RWPE2 (cell line): Measurements from ENCODE around the gene C2CD4B.

Source experiments
- ATAC-seq: fragments of 200-7000 bp; cut with Tn5 transposase; 3 replicates; pipeline ENCODE4 v1.9.1; 2021; ENCODE audit warnings: low read depth
- DNase-seq: peaks from one replicate; pipeline ENCODE4 v3.0.0-alpha.2; 2020; ENCODE audit warnings: low spot score
- H3K27ac ChIP-seq: fragments of 450-650 bp; 2 replicates; pipeline ENCODE4 v1.5.1; 2017; ENCODE audit warnings: mild to moderate bottlenecking; ENCODE audit not compliant: poor library complexity, severe bottlenecking
- H3K27me3 ChIP-seq: fragments of 250-450 bp; sonication (Bioruptor Pico); 2 replicates; pipeline ENCODE4 v1.5.1; 2021; ENCODE audit warnings: mild to moderate bottlenecking, moderate library complexity; ENCODE audit not compliant: insufficient read depth, poor library complexity, severe bottlenecking
- H3K36me3 ChIP-seq: fragments of 250-450 bp; sonication (Bioruptor Pico); 2 replicates; pipeline ENCODE4 v1.5.1; 2020; ENCODE audit warnings: low read depth, mild to moderate bottlenecking, moderate library complexity
- H3K4me1 ChIP-seq: fragments of 250-450 bp; sonication (Bioruptor Pico); 2 replicates; pipeline ENCODE4 v1.5.1; 2021; ENCODE audit warnings: mild to moderate bottlenecking, moderate library complexity; ENCODE audit not compliant: insufficient read depth, poor library complexity, severe bottlenecking
- H3K4me3 ChIP-seq: fragments of 250-450 bp; sonication (Bioruptor Pico); 2 replicates; pipeline ENCODE4 v1.5.1; 2021; ENCODE audit warnings: mild to moderate bottlenecking, moderate library complexity; ENCODE audit not compliant: severe bottlenecking
- H3K9me3 ChIP-seq: fragments of 250-450 bp; sonication (Bioruptor Pico); 2 replicates; pipeline ENCODE4 v1.5.1; 2021; ENCODE audit warnings: mild to moderate bottlenecking, moderate library complexity; ENCODE audit not compliant: severe bottlenecking
- CTCF ChIP-seq: fragments of 450-650 bp; IDR thresholded peaks from one replicate; pipeline ENCODE4 v1.5.1; 2017; ENCODE audit warnings: mild to moderate bottlenecking, moderate library complexity; ENCODE audit not compliant: poor library complexity, severe bottlenecking

The C2CD4B gene

GRCh38 chr15:62208884-62209283 is 43.8 kb upstream of the C2CD4B start:
- H3K27me3 ChIP-seq: no peaks in the 10 kb centered on the region
- ATAC-seq (no peak), DNase-seq (no peak)
- H3K27ac ChIP-seq: no peak overlapping the region
- H3K9me3 ChIP-seq: no peaks in the 10 kb centered on the region
- peaks cover 12% of the 10 kb centered on the region for H3K4me1 ChIP-seq
- no peak for TF ChIP-seq CTCF
- no peak overlapping the region for H3K4me3 ChIP-seq
- H3K36me3 ChIP-seq: no peaks in the 10 kb centered on the region

DNA sequence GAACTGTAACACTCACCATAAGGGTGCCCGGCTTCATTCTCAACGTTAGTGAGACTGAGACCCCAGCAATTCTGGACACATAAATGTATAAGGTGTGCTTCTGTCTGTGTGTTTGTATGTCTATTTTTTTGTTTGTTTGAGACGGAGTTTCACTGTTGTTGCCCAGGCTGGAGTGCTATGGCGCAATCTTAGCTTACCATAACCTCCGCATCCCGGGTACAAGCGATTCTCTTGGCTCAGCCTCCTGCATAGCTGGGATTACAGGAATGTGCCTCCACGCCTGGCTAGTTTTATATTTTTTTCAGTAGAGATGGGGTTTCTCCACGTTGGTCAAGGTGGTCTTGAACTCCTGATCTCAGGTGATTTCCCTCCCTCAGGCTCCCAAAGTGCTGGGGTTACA is 43.3 kb upstream of the C2CD4B start:
- Histone ChIP-seq H3K36me3 (no peaks in the 10 kb centered on the region), H3K27ac (no peak overlapping the region), H3K4me3 (no peak overlapping the region), H3K27me3 (no peaks in the 10 kb centered on the region), H3K4me1 (peaks cover 12% of the 10 kb centered on the region), H3K9me3 (no peaks in the 10 kb centered on the region)
- no peak for ATAC-seq
- DNase-seq: no peak
- no peak for TF ChIP-seq CTCF

DNA sequence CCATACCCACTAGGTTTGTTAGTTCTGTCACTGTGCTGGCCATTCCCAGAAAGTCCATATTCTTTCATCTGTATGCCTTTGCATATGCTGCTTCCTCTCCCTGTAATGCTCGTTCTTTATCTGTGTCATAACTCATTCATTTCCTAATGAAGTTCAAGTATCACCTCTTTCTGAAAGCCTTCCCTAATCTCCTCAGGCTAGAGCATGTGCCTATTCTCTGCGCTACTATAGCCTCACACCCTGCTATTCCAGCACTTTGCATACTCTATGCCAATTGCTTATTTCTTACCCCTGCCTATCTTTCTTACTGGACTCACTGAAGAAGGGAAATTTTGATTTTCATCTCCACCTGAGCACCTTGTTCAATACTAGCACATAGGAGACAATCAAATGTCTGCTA is 25.6 kb upstream of the C2CD4B start:
- DNase-seq (no peak), ATAC-seq (no peak)
- H3K4me3 ChIP-seq: no peak overlapping the region
- H3K9me3 ChIP-seq: no peaks in the 10 kb centered on the region
- peaks cover 15% of the 10 kb centered on the region for H3K27me3 ChIP-seq
- H3K36me3 ChIP-seq: no peaks in the 10 kb centered on the region
- H3K4me1 ChIP-seq: no peaks in the 10 kb centered on the region
- TF ChIP-seq CTCF: no peak
- H3K27ac ChIP-seq: no peak overlapping the region

- H3K27me3 ChIP-seq: peaks cover 15% of the 10 kb centered on the region
- H3K27ac ChIP-seq: no peak overlapping the region
- H3K4me1 ChIP-seq: no peaks in the 10 kb centered on the region
- DNase-seq (no peak), ATAC-seq (peak; percentile 44; the same call in 1 of the 3 replicates)
- H3K36me3 ChIP-seq: no peaks in the 10 kb centered on the region
- no peak overlapping the region for H3K4me3 ChIP-seq
- H3K9me3 ChIP-seq: no peaks in the 10 kb centered on the region
- TF ChIP-seq CTCF: no peak
These were observed 25.2 kb upstream of the C2CD4B start for GRCh38 chr15:62190274-62190673.

DNA sequence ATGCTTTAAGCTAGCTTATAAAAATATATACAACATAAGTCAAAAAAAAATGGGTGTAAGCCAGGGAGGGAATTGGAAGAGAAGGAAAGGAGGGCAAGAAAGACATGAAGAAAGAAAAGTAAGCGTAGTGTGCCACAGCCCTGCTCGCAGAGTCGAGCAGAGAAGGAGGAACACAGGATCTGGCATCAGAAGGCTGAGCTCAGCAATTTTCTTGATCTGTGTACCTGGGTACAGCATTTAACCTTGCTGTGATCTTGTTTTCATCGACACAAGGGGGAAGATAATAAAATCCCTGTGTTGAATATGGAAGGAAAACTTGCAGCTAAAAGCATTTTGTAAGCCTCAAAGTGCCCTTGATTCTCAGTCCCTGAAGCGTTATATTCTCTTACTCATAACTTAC is 23.7 kb upstream of the C2CD4B start:
- Histone ChIP-seq H3K4me1 (no peaks in the 10 kb centered on the region), H3K36me3 (no peaks in the 10 kb centered on the region), H3K9me3 (no peaks in the 10 kb centered on the region), H3K27ac (no peak overlapping the region), H3K27me3 (peaks cover 10% of the 10 kb centered on the region), H3K4me3 (no peak overlapping the region)
- no peak for DNase-seq
- no peak for TF ChIP-seq CTCF
- no peak for ATAC-seq
